Measurements from ENCODE around the gene RAMAC. TPM values are rescaled to one million over a fixed set of nuclear protein-coding genes. Genes with fewer than 3 reads are reported as not detected.
"Not testable (repeated sequence)": the region's sequence is repeated elsewhere in the genome, so short reads cannot be mapped to it uniquely, and the experiment has no call there.

The RAMAC gene
- total RNA-seq, 5 donors from 2014 or later (not counting 1 experiment from before 2014, with no cell fraction given): 15.7 to 21.4 (median 17.4) TPM

DNA sequence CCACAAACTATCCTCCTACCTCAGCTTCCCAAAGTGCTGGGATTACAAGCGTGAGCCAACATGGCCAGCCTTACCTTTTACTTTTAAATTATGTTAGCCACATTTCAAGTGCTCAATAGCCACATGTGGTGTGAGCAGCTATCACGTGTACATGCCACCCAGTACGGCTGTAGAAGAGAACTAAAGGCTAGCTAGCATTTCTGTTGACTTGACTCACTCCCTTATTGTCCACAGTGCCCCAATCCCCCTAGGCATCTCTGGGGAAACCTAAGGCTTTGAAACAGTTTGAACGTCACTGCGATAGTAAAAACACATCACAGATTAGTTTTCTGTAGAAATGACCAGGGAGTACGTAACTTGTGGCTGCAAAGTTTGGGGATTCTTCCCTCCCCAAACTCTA, 13.4 kb downstream of the RAMAC start:
- ChIA-PET CTCF (interaction anchor here (0.6 to 2.2 kb wide), 11 partner anchors 12 to 1931 kb away, joined by 3 to 11 read pairs (median 5); partner anchors contain the start of genes C15orf40 (in 1 of the 2) and RAMAC (in 1 of the 2)), POLR2A (no interaction called here)
- Histone ChIP-seq H3K4me3 (ENCODE audit: control insufficient read depth in 1 of 2, extremely low read depth in 1 of 2, low read length in 1 of 2) (no peak overlapping the region), H3K9me3 (no peaks in the 10 kb centered on the region), H3K4me1 (ENCODE audit: control insufficient read depth in 1 of 2, extremely low read depth in 1 of 2, insufficient read depth in 2 of 2, low read length in 2 of 2) (peaks cover 5 to 6% of the 10 kb centered on the region in 2 experiments), H3K36me3 (ENCODE audit: control insufficient read depth in 2 of 2, extremely low read depth in 1 of 2, insufficient read depth in 1 of 2, low read length in 1 of 2) (no peaks in the 10 kb centered on the region), H3K27ac (ENCODE audit: low read length) (no peak overlapping the region), H3K27me3 (replicated peaks in 1 of 2; ENCODE audit: control insufficient read depth in 2 of 2, extremely low read depth in 1 of 2, insufficient read depth in 2 of 2, low read length in 1 of 2) (no peaks in the 10 kb centered on the region)
- no peak for DNase-seq
- peak overlapping the region in 1 of 2 donors; percentile 39 for H3K27ac Mint-ChIP-seq
- no peak for ATAC-seq (replicated peaks in 1 of 4)
- H3K4me1 Mint-ChIP-seq: peaks cover 7 to 12% (median 10%) of the 10 kb centered on the region in 3 donors
- WGBS (ENCODE audit: insufficient coverage): 94% methylated on average over 4 of the region's 6 CpGs
- no peaks in the 10 kb centered on the region for H3K36me3 Mint-ChIP-seq
- no peaks in the 10 kb centered on the region for H3K27me3 Mint-ChIP-seq
- H3K9me3 Mint-ChIP-seq: no peaks in the 10 kb centered on the region
- no peak overlapping the region for H3K4me3 Mint-ChIP-seq

DNA sequence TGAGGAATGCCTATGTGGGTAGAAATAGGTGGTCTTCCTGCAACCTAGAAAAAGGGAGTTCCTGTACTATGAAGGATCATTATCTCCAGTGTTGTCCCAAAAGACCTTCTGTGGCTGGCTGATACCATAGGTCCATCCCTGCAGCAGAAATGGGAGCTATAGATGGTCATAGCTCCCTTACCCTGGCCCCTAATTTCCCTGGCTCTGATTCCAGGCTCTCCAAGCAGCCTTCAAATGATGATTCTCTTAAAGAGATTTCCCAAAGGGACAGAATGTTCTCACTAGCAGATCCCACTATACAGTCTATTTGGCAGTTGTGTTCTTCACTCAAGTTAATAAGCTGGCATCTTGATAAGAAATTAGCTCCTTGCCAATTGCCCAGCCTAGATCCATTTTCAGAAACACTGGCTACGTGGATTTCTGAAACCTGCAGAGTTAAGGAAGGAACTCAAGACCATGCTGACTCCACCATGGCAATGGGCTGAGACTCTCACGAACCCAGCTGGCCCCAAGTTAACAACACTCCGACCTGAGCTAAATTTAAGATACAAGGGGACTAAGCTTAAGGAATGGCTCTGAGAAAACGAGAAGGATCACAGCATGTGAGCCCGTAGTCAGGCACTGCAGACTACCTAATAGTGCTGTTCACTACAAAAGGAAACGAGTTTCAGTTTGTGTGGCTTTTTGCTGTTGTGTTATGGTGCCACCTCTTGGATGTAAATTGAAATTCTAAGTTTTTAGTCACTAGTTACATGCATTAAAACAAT, 14.1 kb downstream of the RAMAC start:
- H3K36me3 Mint-ChIP-seq: no peaks in the 10 kb centered on the region
- no peak overlapping the region for H3K4me3 ChIP-seq (ENCODE audit: control insufficient read depth in 1 of 2, extremely low read depth in 1 of 2, low read length in 1 of 2)
- H3K27me3 ChIP-seq (replicated peaks in 1 of 2; ENCODE audit: control insufficient read depth in 2 of 2, extremely low read depth in 1 of 2, insufficient read depth in 2 of 2, low read length in 1 of 2): no peaks in the 10 kb centered on the region
- H3K9me3 Mint-ChIP-seq: no peaks in the 10 kb centered on the region
- no peaks in the 10 kb centered on the region for H3K27me3 Mint-ChIP-seq
- peak overlapping the region; percentile 91 to 93 for H3K27ac Mint-ChIP-seq
- peaks cover 5 to 6% of the 10 kb centered on the region in 2 experiments for H3K4me1 ChIP-seq (ENCODE audit: control insufficient read depth in 1 of 2, extremely low read depth in 1 of 2, insufficient read depth in 2 of 2, low read length in 2 of 2)
- H3K27ac ChIP-seq (ENCODE audit: low read length): peak overlapping the region; percentile 52
- WGBS (ENCODE audit: insufficient coverage): 13% methylated on average over 4 of the region's 6 CpGs
- H3K4me3 Mint-ChIP-seq: peak overlapping the region; percentile 50 to 75 (median 52)
- ChIA-PET POLR2A (interaction anchor here (0.5 to 0.7 kb wide), 2 partner anchors 8 to 10 kb away, joined by 4 to 6 read pairs; no protein-coding TSS in a partner anchor), CTCF (interaction anchor here (0.6 to 2.2 kb wide), 16 partner anchors 11 to 1931 kb away, joined by 3 to 11 read pairs (median 5); partner anchors contain the start of genes C15orf40 (in 1 of the 2), RAMAC (in 1 of the 2) and RPS17 (in 1 of the 2))
- peaks cover 7 to 12% (median 10%) of the 10 kb centered on the region in 3 donors for H3K4me1 Mint-ChIP-seq
- no peaks in the 10 kb centered on the region for H3K9me3 ChIP-seq
- peaks cover 0 to 4% of the 10 kb centered on the region in 2 donors for H3K36me3 ChIP-seq (ENCODE audit: control insufficient read depth in 2 of 2, extremely low read depth in 1 of 2, insufficient read depth in 1 of 2, low read length in 1 of 2)
- DNase-seq (peak in 19 of 35 experiments; percentile 3 to 72 (median 17)), ATAC-seq (replicated peaks in 1 of 4) (peak; percentile 82 to 91 (median 86))

DNA sequence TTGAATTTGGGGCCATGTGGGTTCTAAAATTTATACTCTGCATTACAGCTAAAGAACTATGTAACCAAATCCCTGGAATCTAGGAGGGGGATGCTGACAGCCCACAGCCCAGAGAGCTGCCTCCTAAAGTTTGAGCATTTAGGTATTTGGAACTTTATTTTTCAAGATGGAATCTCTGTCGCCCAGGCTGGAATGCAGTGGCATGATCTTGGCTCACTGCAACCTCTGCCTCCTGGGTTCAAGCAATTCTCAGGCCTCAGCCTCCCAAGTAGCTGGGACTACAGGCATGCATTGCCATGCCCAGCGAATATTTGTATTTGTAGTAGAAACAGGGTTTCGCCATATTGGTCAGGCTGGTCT, 14.6 kb downstream of the RAMAC start:
- ChIA-PET POLR2A (interaction anchor here in 1 of 2 donors (0.7 kb wide), 1 partner anchor 10 kb away, joined by 4 read pairs; no protein-coding TSS in a partner anchor), CTCF (interaction anchor here (0.8 to 2.2 kb wide), 9 partner anchors 10 to 473 kb away, joined by 3 to 11 read pairs (median 5); partner anchors contain the start of genes C15orf40 (in 1 of the 2), RAMAC (in 1 of the 2) and RPS17 (in 1 of the 2))
- H3K27ac ChIP-seq (ENCODE audit: low read length); H3K36me3 ChIP-seq (ENCODE audit: control insufficient read depth in 2 of 2, extremely low read depth in 1 of 2, insufficient read depth in 1 of 2, low read length in 1 of 2); H3K4me1 ChIP-seq (ENCODE audit: control insufficient read depth in 1 of 2, extremely low read depth in 1 of 2, insufficient read depth in 2 of 2, low read length in 2 of 2); H3K4me3 ChIP-seq (ENCODE audit: control insufficient read depth in 1 of 2, extremely low read depth in 1 of 2, low read length in 1 of 2); DNase-seq; ATAC-seq (replicated peaks in 1 of 4); H3K27me3 ChIP-seq (replicated peaks in 1 of 2; ENCODE audit: control insufficient read depth in 2 of 2, extremely low read depth in 1 of 2, insufficient read depth in 2 of 2, low read length in 1 of 2); H3K36me3 Mint-ChIP-seq; H3K27me3 Mint-ChIP-seq; H3K9me3 ChIP-seq; H3K9me3 Mint-ChIP-seq: not testable (repeated sequence)
- Mint-ChIP-seq H3K27ac (peak overlapping the region; percentile 91 to 93), H3K4me1 (peaks cover 7 to 12% (median 10%) of the 10 kb centered on the region in 3 donors), H3K4me3 (peak overlapping the region in 1 of 3 donors; percentile 52)
- WGBS (ENCODE audit: insufficient coverage): 84% methylated on average over 2 of the region's 3 CpGs

DNA sequence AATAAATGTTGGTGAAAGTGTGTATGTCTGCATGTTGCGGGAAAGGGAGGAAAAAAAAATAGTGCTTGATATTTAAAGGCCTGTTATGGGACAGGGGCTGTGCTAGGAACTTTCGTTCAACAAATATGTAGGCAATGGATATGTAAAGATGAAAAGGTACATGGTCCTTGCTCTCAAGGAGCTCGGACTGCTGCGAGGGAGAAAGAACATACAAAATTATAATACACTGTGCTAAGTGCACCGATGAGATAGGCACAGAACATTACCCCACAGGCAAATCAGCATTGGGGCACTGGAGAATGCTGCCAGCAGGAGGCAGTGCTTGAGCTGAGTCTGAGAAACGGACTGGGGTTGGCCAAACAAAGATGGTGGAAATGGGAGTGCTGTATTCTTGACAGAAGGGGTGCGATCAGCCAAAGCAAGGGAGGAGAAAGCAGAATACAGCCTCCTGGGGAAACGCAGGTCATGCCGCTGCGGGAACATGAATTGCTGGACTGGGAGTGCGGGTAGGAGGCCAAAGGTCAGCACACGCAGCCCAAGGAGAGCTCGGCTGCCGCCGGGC, 24.8 kb downstream of the RAMAC start:
- 0% methylated on average over 10 of the region's 15 CpGs for WGBS (ENCODE audit: insufficient coverage)
- peak overlapping the region; percentile 74 to 80 for H3K4me3 ChIP-seq (ENCODE audit: control insufficient read depth in 1 of 2, extremely low read depth in 1 of 2, low read length in 1 of 2)
- H3K27ac ChIP-seq (ENCODE audit: low read length): peak overlapping the region; percentile 39
- Mint-ChIP-seq H3K27me3 (no peaks in the 10 kb centered on the region), H3K27ac (peak overlapping the region; percentile 93 to 94), H3K4me3 (peak overlapping the region; percentile 87 to 99 (median 98)), H3K4me1 (peaks cover 48 to 55% (median 54%) of the 10 kb centered on the region in 3 donors), H3K9me3 (no peaks in the 10 kb centered on the region), H3K36me3 (peaks cover 12% of the 10 kb centered on the region)
- peaks cover 13 to 25% of the 10 kb centered on the region in 2 experiments for H3K4me1 ChIP-seq (ENCODE audit: control insufficient read depth in 1 of 2, extremely low read depth in 1 of 2, insufficient read depth in 2 of 2, low read length in 2 of 2)
- peak; percentile 40 to 67 (median 50) for ATAC-seq (replicated peaks in 1 of 4)
- H3K9me3 ChIP-seq: no peaks in the 10 kb centered on the region
- POLR2A ChIA-PET: interaction anchor here in 1 of 2 donors (0.6 to 0.7 kb wide), 2 partner anchors 28 to 227 kb away, joined by 3 read pairs; no protein-coding TSS in a partner anchor
- CTCF ChIA-PET: interaction anchor here (0.6 to 2.3 kb wide), 9 partner anchors 8 to 480 kb away, joined by 3 to 18 read pairs (median 4); partner anchors contain the start of genes BTBD1 (in 1 of the 2) and RAMAC (in 1 of the 2)
- H3K36me3 ChIP-seq (ENCODE audit: control insufficient read depth in 2 of 2, extremely low read depth in 1 of 2, insufficient read depth in 1 of 2, low read length in 1 of 2): peaks cover 5 to 31% of the 10 kb centered on the region in 2 donors
- DNase-seq: peak; percentile 47 to 82 (median 67)
- H3K27me3 ChIP-seq (replicated peaks in 1 of 2; ENCODE audit: control insufficient read depth in 2 of 2, extremely low read depth in 1 of 2, insufficient read depth in 2 of 2, low read length in 1 of 2): no peaks in the 10 kb centered on the region

DNA sequence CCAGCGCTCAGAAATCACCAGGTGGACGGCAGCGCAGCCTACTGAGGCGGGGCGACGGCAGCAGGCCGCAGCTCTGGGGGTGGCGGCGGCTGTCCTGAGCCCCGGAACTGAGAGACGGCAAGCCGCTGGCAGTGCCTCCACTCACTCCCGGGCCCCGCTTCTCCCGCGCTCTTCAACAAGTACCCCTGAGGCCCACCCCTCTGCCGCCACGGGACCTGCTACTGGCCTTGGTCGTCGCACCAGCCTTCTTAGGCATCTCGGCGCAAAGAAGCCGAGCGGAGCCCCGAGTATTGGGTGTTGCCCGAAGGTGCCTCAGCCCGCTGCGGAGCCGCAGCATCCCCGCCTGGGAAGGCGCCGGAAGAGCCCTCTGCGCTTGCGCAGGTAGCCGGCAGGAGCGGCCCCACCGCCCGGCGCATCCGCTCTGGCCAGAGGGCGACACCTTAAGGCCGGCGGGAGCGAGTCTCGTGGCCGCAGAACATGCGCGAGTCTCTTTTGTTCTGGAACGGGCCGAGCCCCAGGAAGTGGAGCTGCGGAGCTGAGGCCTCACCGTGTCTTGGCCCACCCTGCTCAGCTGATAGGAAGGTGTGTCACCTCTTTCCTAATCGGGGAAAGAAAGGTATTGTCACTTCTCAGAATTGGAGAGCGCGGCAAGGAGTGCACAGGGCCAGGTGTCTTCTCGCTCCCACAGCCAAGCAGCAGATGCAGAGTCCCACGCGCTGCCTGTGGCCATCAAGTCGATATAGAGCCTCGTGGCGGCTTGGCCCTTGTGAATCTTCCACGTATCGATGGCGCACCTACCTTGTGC, 25.5 kb downstream of the RAMAC start, which contains the start of gene C15orf40:
TSS of gene C15orf40 (minus strand) at position 369 of the 805 bp plus-strand sequence. CDS start at position 337, 32 bp downstream.
- ATAC-seq (replicated peaks in 1 of 4): peak; percentile 87 to 90 (median 88)
- H3K4me3 ChIP-seq (ENCODE audit: control insufficient read depth in 1 of 2, extremely low read depth in 1 of 2, low read length in 1 of 2): peak within 1 kb of the TSS; percentile 74 to 80
- Mint-ChIP-seq H3K27me3 (no peaks in the 10 kb centered on the region), H3K4me1 (peaks cover 48 to 55% (median 54%) of the 10 kb centered on the region in 3 donors), H3K9me3 (no peaks in the 10 kb centered on the region), H3K4me3 (peak within 1 kb of the TSS; percentile 87 to 99 (median 98)), H3K36me3 (peaks cover 12% of the 10 kb centered on the region), H3K27ac (peak within 1 kb of the TSS; percentile 93 to 94)
- H3K27me3 ChIP-seq (replicated peaks in 1 of 2; ENCODE audit: control insufficient read depth in 2 of 2, extremely low read depth in 1 of 2, insufficient read depth in 2 of 2, low read length in 1 of 2): no peaks in the 10 kb centered on the region
- H3K36me3 ChIP-seq (ENCODE audit: control insufficient read depth in 2 of 2, extremely low read depth in 1 of 2, insufficient read depth in 1 of 2, low read length in 1 of 2): peaks cover 5 to 29% of the 10 kb centered on the region in 2 donors
- peaks cover 13 to 25% of the 10 kb centered on the region in 2 experiments for H3K4me1 ChIP-seq (ENCODE audit: control insufficient read depth in 1 of 2, extremely low read depth in 1 of 2, insufficient read depth in 2 of 2, low read length in 2 of 2)
- WGBS (ENCODE audit: insufficient coverage): under 1% methylated on average over 64 of the region's 64 CpGs
- peak; percentile 65 to 92 (median 74) for DNase-seq
- no peaks in the 10 kb centered on the region for H3K9me3 ChIP-seq
- peak within 1 kb of the TSS; percentile 39 for H3K27ac ChIP-seq (ENCODE audit: low read length)
- ChIA-PET POLR2A (interaction anchor here in 1 of 2 donors (0.6 to 0.7 kb wide), 2 partner anchors 29 to 228 kb away, joined by 3 read pairs; no protein-coding TSS in a partner anchor), CTCF (interaction anchor here (0.7 to 2.3 kb wide), 7 partner anchors 9 to 481 kb away, joined by 3 to 18 read pairs (median 4); partner anchors contain the start of genes RAMAC (in 1 of the 2) and RPS17 (in 1 of the 2))
